Measurements from ENCODE around the gene ARID4B.

DNA sequence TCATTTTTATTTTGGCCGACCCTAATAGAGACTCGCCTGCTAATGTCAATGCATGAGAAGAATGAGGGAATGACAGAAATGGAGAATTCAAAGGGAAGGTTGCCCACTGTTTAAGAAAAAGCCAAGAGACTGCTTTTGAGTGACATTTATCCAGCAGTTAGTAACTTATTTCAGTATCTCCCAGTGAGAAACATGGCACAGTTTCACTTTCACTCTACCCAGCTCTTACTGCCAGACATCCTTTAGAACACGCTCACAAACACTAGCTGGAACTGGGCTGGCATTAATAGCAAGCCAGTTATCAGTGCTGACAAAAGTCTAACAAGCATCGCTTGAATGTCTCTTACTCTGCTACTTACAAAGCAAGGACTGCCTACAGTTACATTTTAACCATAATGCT is 8.9 kb upstream of the ARID4B start:
- TF ChIP-seq EZH2phosphoT487 (IDR thresholded peaks at IDR 0.05; ENCODE audit: borderline replicate concordance): no peak
- TF ChIP-seq CTCF (conservative IDR thresholded peaks at IDR 0.05; ENCODE audit: low read length): no peak

All from Loucy (cell line).